A549 (cell line): ENCODE measurements around the gene CNGA2. TPM values are rescaled to one million over a fixed set of nuclear protein-coding genes. Genes with fewer than 3 reads are reported as not detected.

ENCODE experiments used
- ATAC-seq, 2 experiments: fragments of 200-7000 bp in 1 of 2; fragments of >200 bp in 1 of 2; cut with Nextera tagmentation in 1 of 2; cut with Tn5 transposase in 1 of 2; 3 replicates each; pipeline versions ENCODE4 v1.8.0 to v1.9.1; 2018 to 2020; ENCODE audit warnings: mild to moderate bottlenecking in 1 of 2, moderate library complexity in 1 of 2
- CTCF ChIA-PET: fragments of 300-600 bp; sonication (Branson Sonifier 250); formaldehyde crosslinking; extraction: SDS; loops from one replicate; lab custom pipeline; 2021; ENCODE audit warnings: antibody characterized with exemption, inconsistent platforms; lab: Yijun Ruan, JAX
- POLR2A ChIA-PET: fragments of 350-600 bp; formaldehyde crosslinking; extraction: SDS; loops from one replicate; lab custom pipeline; 2021; ENCODE audit warnings: antibody characterized with exemption, inconsistent platforms; lab: Yijun Ruan, JAX
- DNase-seq, 2 experiments: peaks; one replicate each; pipeline versions ENCODE4 v3.0.0 to v3.0.0-alpha.2; 2011 to 2016; ENCODE audit warnings: low read depth in 1 of 2, low spot score in 1 of 2
- FAIRE-seq: peaks from 2 replicates; lab custom pipeline; 2011; peaks lifted over from hg19 to GRCh38; lab: Jason Lieb, UNC
- H3K27ac ChIP-seq, 2 experiments: fragments of >200 bp; sonication (Bioruptor Twin); formaldehyde crosslinking; 3 replicates each; pipeline ENCODE4 v1.5.1; 2016 to 2017
- H3K4me1 ChIP-seq: fragments of >200 bp; sonication (Bioruptor Twin); formaldehyde crosslinking; 3 replicates; pipeline ENCODE4 v1.6.1; 2016
- H3K4me2 ChIP-seq: fragments of >200 bp; sonication (Bioruptor Twin); formaldehyde crosslinking; 3 replicates; pipeline ENCODE4 v1.6.1; 2016
- H3K4me3 ChIP-seq: fragments of >200 bp; sonication (Bioruptor Twin); formaldehyde crosslinking; 3 replicates; pipeline ENCODE4 v1.5.1; 2016
- H3K9me3 ChIP-seq: fragments of >200 bp; sonication (Bioruptor Twin); formaldehyde crosslinking; 3 replicates; pipeline ENCODE4 v1.6.1; 2016
- BCL3 ChIP-seq: fragments of >200 bp; sonication (Bioruptor Twin); formaldehyde crosslinking; IDR thresholded peaks from 3 replicates; pipeline ENCODE4 v1.6.1; 2016
- BHLHE40 ChIP-seq: IDR thresholded peaks from 2 replicates; pipeline ENCODE4 v1.6.1; 2012; ENCODE audit warnings: low read depth, low read length, inconsistent platforms
- CBX8 ChIP-seq: fragments of 200-600 bp; sonication (generic); IDR thresholded peaks from 2 replicates; pipeline ENCODE4 v1.6.1; 2016
- CHD2 ChIP-seq: fragments of 150-350 bp; IDR thresholded peaks from 2 replicates; pipeline ENCODE4 v1.6.1; 2014; ENCODE audit warnings: low read length; ENCODE audit not compliant: partially characterized antibody
- E2F6 ChIP-seq: IDR thresholded peaks from 2 replicates; pipeline ENCODE4 v1.6.1; 2012; ENCODE audit warnings: low read depth, borderline replicate concordance
- EHF ChIP-seq: fragments of 250-450 bp; sonication (Bioruptor Pico); IDR thresholded peaks from 2 replicates; pipeline ENCODE4 v1.5.0; 2020; ENCODE audit warnings: mild to moderate bottlenecking
- ELK1 ChIP-seq: fragments of 150-350 bp; IDR thresholded peaks from 2 replicates; pipeline ENCODE4 v1.6.1; 2014; ENCODE audit warnings: low read depth, mild to moderate bottlenecking, low read length
- EP300 ChIP-seq, 2 experiments: fragments of >200 bp; sonication (Bioruptor Twin); formaldehyde crosslinking; IDR thresholded peaks; 2 replicates in 1 of 2; 3 replicates in 1 of 2; pipeline ENCODE4 v1.6.1; 2016 to 2017
- FOXS1 ChIP-seq: fragments of 250-450 bp; sonication (Bioruptor Pico); IDR thresholded peaks from 2 replicates; pipeline ENCODE4 v1.5.0; 2020; ENCODE audit warnings: mild to moderate bottlenecking, moderate library complexity
- HES2 ChIP-seq: fragments of >200 bp; sonication (Bioruptor Twin); formaldehyde crosslinking; IDR thresholded peaks from 2 replicates; pipeline ENCODE4 v1.6.1; 2016
- HEYL ChIP-seq: fragments of 250-450 bp; sonication (Bioruptor Pico); IDR thresholded peaks from 2 replicates; pipeline ENCODE4 v1.8.0; 2021; ENCODE audit warnings: mild to moderate bottlenecking, moderate library complexity
- HMGXB4 ChIP-seq: fragments of 250-450 bp; sonication (Bioruptor Pico); IDR thresholded peaks from 2 replicates; pipeline ENCODE4 v1.5.0; 2021; ENCODE audit warnings: mild to moderate bottlenecking, moderate library complexity, borderline replicate concordance
- HOXB5 ChIP-seq: fragments of 250-450 bp; sonication (Bioruptor Pico); IDR thresholded peaks from 2 replicates; pipeline ENCODE4 v1.5.0; 2020; ENCODE audit warnings: mild to moderate bottlenecking, moderate library complexity
- JUN ChIP-seq, 2 experiments: fragments of >200 bp; sonication (Bioruptor Twin); formaldehyde crosslinking; IDR thresholded peaks; 2 replicates in 1 of 2; 3 replicates in 1 of 2; pipeline ENCODE4 v1.6.1; 2016 to 2017
- JUNB ChIP-seq: fragments of >200 bp; sonication (Bioruptor Twin); formaldehyde crosslinking; IDR thresholded peaks from 2 replicates; pipeline ENCODE4 v1.6.1; 2016
- MAZ ChIP-seq: fragments of 150-350 bp; IDR thresholded peaks from 2 replicates; pipeline ENCODE4 v1.6.1; 2014; ENCODE audit warnings: antibody characterized with exemption, low read depth, low read length, borderline replicate concordance
- MYC ChIP-seq: IDR thresholded peaks from 2 replicates; pipeline ENCODE4 v1.6.1; 2012; ENCODE audit warnings: mild to moderate bottlenecking, inconsistent platforms, low read length, improper control_type of control experiment, borderline replicate concordance
- PBX3 ChIP-seq: IDR thresholded peaks from 2 replicates; pipeline ENCODE4 v1.6.1; 2012
- POLR2AphosphoS2 ChIP-seq: conservative IDR thresholded peaks from 2 replicates; pipeline ENCODE4 v1.6.1; 2012; ENCODE audit warnings: low read length, improper control_type of control experiment, inconsistent platforms
- RAD21 ChIP-seq, 2 experiments: fragments of >200 bp in 1 of 2; sonication (Bioruptor Twin) in 1 of 2; formaldehyde crosslinking in 1 of 2; IDR thresholded peaks in 1 of 2; conservative IDR thresholded peaks in 1 of 2; 2 replicates in 1 of 2; 3 replicates in 1 of 2; pipeline ENCODE4 v1.6.1; 2012 to 2018; ENCODE audit warnings: inconsistent platforms in 1 of 2
- RARB ChIP-seq: fragments of 250-450 bp; sonication (Bioruptor Pico); IDR thresholded peaks from 2 replicates; pipeline ENCODE4 v1.8.0; 2021; ENCODE audit warnings: mild to moderate bottlenecking, moderate library complexity
- RNF2 ChIP-seq: fragments of 200-600 bp; sonication (generic); IDR thresholded peaks from 2 replicates; pipeline ENCODE4 v1.6.1; 2016; ENCODE audit warnings: low read depth, mild to moderate bottlenecking, antibody characterized with exemption, moderate library complexity, borderline replicate concordance
- SMC3 ChIP-seq: fragments of >200 bp; sonication (Bioruptor Twin); formaldehyde crosslinking; IDR thresholded peaks from 3 replicates; pipeline ENCODE4 v1.6.1; 2018; ENCODE audit warnings: inconsistent platforms
- ZFP36 ChIP-seq: fragments of 450-650 bp; IDR thresholded peaks from 2 replicates; pipeline ENCODE4 v1.6.1; 2014; ENCODE audit warnings: borderline replicate concordance; ENCODE audit not compliant: partially characterized antibody
- ZNF302 ChIP-seq: fragments of 250-450 bp; sonication (Bioruptor Pico); IDR thresholded peaks from 2 replicates; pipeline ENCODE4 v1.9.0; 2021; ENCODE audit warnings: inconsistent platforms, mild to moderate bottlenecking, moderate library complexity
- ZSCAN20 ChIP-seq: fragments of 250-450 bp; sonication (Bioruptor Pico); IDR thresholded peaks from 2 replicates; pipeline ENCODE4 v1.8.0; 2022; ENCODE audit warnings: mild to moderate bottlenecking, moderate library complexity
- WGBS: methylation state at CpG from one replicate; pipeline ENCODE4 v1.1.6; 2017; ENCODE audit errors: missing lambda C conversion rate; 5-methylcytosine and 5-hydroxymethylcytosine counted together
- polyA plus RNA-seq, 4 experiments: library from polyadenylated mRNA; depleted of rRNA in 3 of 4; stranded (reverse); fragments of >200 nt; fragmentation: RNase III in 1 of 4; extraction: RNeasy Plus Mini Kit Qiagen cat#74134 plus additional on column Dnase treatment in 1 of 4; gene quantifications; 2 replicates in 3 of 4; 3 replicates in 1 of 4; pipeline ENCODE4 v1.2.3, GENCODE V29; 2011 to 2017

Gene CNGA2
- polyA plus RNA-seq, 2 of the 4 experiments (the other 2 are of a cell fraction) = not detected

GRCh38 chrX:151771726-151772125 is 37.2 kb downstream of the CNGA2 start:
- 60% methylated on average over 3 of the region's 3 CpGs for WGBS
- Histone ChIP-seq H3K4me1 (no peaks in the 10 kb centered on the region), H3K4me3 (no peak overlapping the region), H3K9me3 (no peaks in the 10 kb centered on the region), H3K27ac (no peak overlapping the region), H3K4me2 (no peak overlapping the region)
- ChIA-PET POLR2A (no interaction called here), CTCF (interaction anchor here (0.9 to 1.1 kb wide), 2 partner anchors 18 to 58 kb away, joined by 3 read pairs; no protein-coding TSS in a partner anchor)
- ATAC-seq (no peak), FAIRE-seq (no peak), DNase-seq (no peak)
- TF ChIP-seq FOXS1 (CRISPR knock-in tag) = no peak
- TF ChIP-seq MYC = no peak
- no peak for TF ChIP-seq E2F6
- no peak for TF ChIP-seq PBX3
- TF ChIP-seq EP300 (IDR thresholded peaks at IDR 0.05) = no peak
- no peak for TF ChIP-seq ZNF302

GRCh38 chrX:151773434-151773833 is 38.9 kb downstream of the CNGA2 start:
- FAIRE-seq = no peak
- POLR2A ChIA-PET = no interaction called here
- WGBS = 23% methylated on average over 4 of the region's 5 CpGs

More at GRCh38 chrX:151773434-151773833, 38.9 kb downstream of the CNGA2 start:
- CTCF ChIA-PET = no interaction called here
- H3K4me2 ChIP-seq = no peak overlapping the region
- H3K4me1 ChIP-seq = no peaks in the 10 kb centered on the region
- ATAC-seq = peak in 1 of 2 experiments; percentile 44; a peak in 2 of 6 replicates
- no peak for DNase-seq
- TF ChIP-seq CHD2 (no peak), JUNB (no peak), HEYL (CRISPR knock-in tag) (no peak), RARB (CRISPR knock-in tag) (no peak), BCL3 (no peak), POLR2AphosphoS2 (no peak), HOXB5 (CRISPR knock-in tag) (no peak), HMGXB4 (CRISPR knock-in tag) (no peak), RAD21 (conservative IDR thresholded peaks at IDR 0.05 in 1 of 2, IDR thresholded peaks at IDR 0.05 in 1 of 2) (no peak), ZSCAN20 (CRISPR knock-in tag) (no peak), RNF2 (no peak), ZFP36 (no peak), MAZ (no peak), EHF (CRISPR knock-in tag) (no peak), ELK1 (no peak), HES2 (no peak), JUN (IDR thresholded peaks at IDR 0.05) (no peak), CBX8 (no peak), SMC3 (no peak), BHLHE40 (no peak)
- H3K27ac ChIP-seq = no peak overlapping the region
- no peak overlapping the region for H3K4me3 ChIP-seq
- H3K9me3 ChIP-seq = no peaks in the 10 kb centered on the region
